GM19099 (cell line): ENCODE results near the gene CTDSPL2.

Experiments used
- POLR2A ChIP-seq: IDR thresholded peaks from 3 replicates; pipeline ENCODE4 v1.6.1; 2011; ENCODE audit warnings: low read depth; ENCODE audit not compliant: insufficient read length; ENCODE audit errors: extremely low read depth

CTDSPL2 gene

GRCh38 chr15:44527241-44527640 lies 99.8 kb downstream of the CTDSPL2 start:
- no peak for TF ChIP-seq POLR2A

- TF ChIP-seq POLR2A: no peak
Measured at GRCh38 chr15:44529864-44530604, 102.6 kb downstream of the CTDSPL2 start.

- TF ChIP-seq POLR2A: no peak
Measured at GRCh38 chr15:44530653-44531052, 103.2 kb downstream of the CTDSPL2 start.

- no peak for TF ChIP-seq POLR2A
Measured at GRCh38 chr15:44532689-44533088, 105.3 kb downstream of the CTDSPL2 start.

- TF ChIP-seq POLR2A: no peak
Measured at GRCh38 chr15:44535092-44535491, 107.7 kb downstream of the CTDSPL2 start.

GRCh38 chr15:44535523-44536301 lies 108.3 kb downstream of the CTDSPL2 start:
- no peak for TF ChIP-seq POLR2A

- no peak for TF ChIP-seq POLR2A
Measured at GRCh38 chr15:44536302-44536961, 109.0 kb downstream of the CTDSPL2 start.

GRCh38 chr15:44536962-44537734 lies 109.7 kb downstream of the CTDSPL2 start, which contains the start of gene EIF3J:
TSS of gene EIF3J (plus strand) at chr15:44537147. CDS start at chr15:44537195, 48 bp downstream.
- TF ChIP-seq POLR2A: peak; percentile 91

GRCh38 chr15:44537735-44538240 lies 110.4 kb downstream of the CTDSPL2 start:
- no peak for TF ChIP-seq POLR2A

GRCh38 chr15:44541282-44541958 lies 114.0 kb downstream of the CTDSPL2 start:
- TF ChIP-seq POLR2A: no peak

GRCh38 chr15:44542596-44542995 lies 115.2 kb downstream of the CTDSPL2 start:
- no peak for TF ChIP-seq POLR2A

- no peak for TF ChIP-seq POLR2A
Measured at GRCh38 chr15:44545913-44546802, 118.7 kb downstream of the CTDSPL2 start.

GRCh38 chr15:44550256-44550655 lies 122.8 kb downstream of the CTDSPL2 start:
- TF ChIP-seq POLR2A: no peak
